ENCODE measurements around the gene RNASEH2A. TPM values are rescaled to one million over a fixed set of nuclear protein-coding genes. Genes with fewer than 3 reads are reported as not detected.

Gene RNASEH2A
- total RNA-seq, 2 donors from 2014 or later: 3.1 to 4.0 TPM

GRCh38 chr19:12773571-12773970, 32.8 kb upstream of the RNASEH2A start:
- H3K4me3 ChIP-seq: no peak overlapping the region
- no peaks in the 10 kb centered on the region for H3K9me3 ChIP-seq
- peak overlapping the region; percentile 7 to 72 for H3K27ac ChIP-seq
- peak in 1 of 2 donors; percentile 49 for TF ChIP-seq CTCF (IDR thresholded peaks at IDR 0.05)
- no peaks in the 10 kb centered on the region for H3K27me3 ChIP-seq
- H3K36me3 ChIP-seq: no peaks in the 10 kb centered on the region
- peaks cover 0 to 39% of the 10 kb centered on the region in 2 donors for H3K4me1 ChIP-seq
- DNase-seq (ENCODE audit: low spot score): no peak

GRCh38 chr19:12774588-12775555, 31.5 kb upstream of the RNASEH2A start, which contains the start of gene HOOK2:
Gene HOOK2, minus strand, starts transcription at chr19:12775552. Its CDS starts 103 bp downstream, at chr19:12775449.
- Histone ChIP-seq H3K27me3 (no peaks in the 10 kb centered on the region), H3K4me3 (peak within 1 kb of the TSS; percentile 49 to 70), H3K9me3 (no peaks in the 10 kb centered on the region), H3K36me3 (no peaks in the 10 kb centered on the region), H3K27ac (peak within 1 kb of the TSS; percentile 72 to 87), H3K4me1 (peaks cover 0 to 51% of the 10 kb centered on the region in 2 donors)
- no peak for TF ChIP-seq CTCF (IDR thresholded peaks at IDR 0.05)
- no peak for DNase-seq (ENCODE audit: low spot score)

- no peak for DNase-seq (ENCODE audit: low spot score)
Measured at GRCh38 chr19:12777217-12778016, 29.0 kb upstream of the RNASEH2A start.

GRCh38 chr19:12778017-12778904, 28.1 kb upstream of the RNASEH2A start:
- Histone ChIP-seq H3K27me3 (no peaks in the 10 kb centered on the region), H3K4me1 (peaks cover 0 to 46% of the 10 kb centered on the region in 2 donors), H3K27ac (peak overlapping the region; percentile 91 to 93), H3K36me3 (no peaks in the 10 kb centered on the region), H3K9me3 (no peaks in the 10 kb centered on the region), H3K4me3 (peak overlapping the region; percentile 52 to 67)
- TF ChIP-seq CTCF (IDR thresholded peaks at IDR 0.05): no peak
- peak; percentile 81 for DNase-seq (ENCODE audit: low spot score)

More at GRCh38 chr19:12777217-12778016, 29.0 kb upstream of the RNASEH2A start:
- peak; percentile 91 to 99 for TF ChIP-seq CTCF (IDR thresholded peaks at IDR 0.05)
- H3K9me3 ChIP-seq: no peaks in the 10 kb centered on the region
- peak overlapping the region; percentile 52 to 67 for H3K4me3 ChIP-seq
- peaks cover 0 to 44% of the 10 kb centered on the region in 2 donors for H3K4me1 ChIP-seq
- H3K27ac ChIP-seq: peak overlapping the region; percentile 91 to 93
- H3K27me3 ChIP-seq: no peaks in the 10 kb centered on the region
- no peaks in the 10 kb centered on the region for H3K36me3 ChIP-seq

GRCh38 chr19:12778905-12779161, 27.6 kb upstream of the RNASEH2A start:
- peak overlapping the region; percentile 91 to 93 for H3K27ac ChIP-seq
- no peaks in the 10 kb centered on the region for H3K9me3 ChIP-seq
- H3K4me1 ChIP-seq: peaks cover 0 to 46% of the 10 kb centered on the region in 2 donors
- DNase-seq (ENCODE audit: low spot score): no peak
- peak overlapping the region; percentile 52 to 67 for H3K4me3 ChIP-seq
- H3K36me3 ChIP-seq: no peaks in the 10 kb centered on the region
- H3K27me3 ChIP-seq: no peaks in the 10 kb centered on the region
- no peak for TF ChIP-seq CTCF (IDR thresholded peaks at IDR 0.05)

All from right atrium auricular region (tissue), 2 donors.